Measurements from ENCODE around the gene RAB18. TPM values are rescaled to one million over a fixed set of nuclear protein-coding genes. Genes with fewer than 3 reads are reported as not detected.
"Not testable (repeated sequence)": the region's sequence is repeated elsewhere in the genome, so short reads cannot be mapped to it uniquely, and the experiment has no call there.

RAB18 gene
- total RNA-seq, 1 donor from 2014 or later, result 48.3 TPM

DNA sequence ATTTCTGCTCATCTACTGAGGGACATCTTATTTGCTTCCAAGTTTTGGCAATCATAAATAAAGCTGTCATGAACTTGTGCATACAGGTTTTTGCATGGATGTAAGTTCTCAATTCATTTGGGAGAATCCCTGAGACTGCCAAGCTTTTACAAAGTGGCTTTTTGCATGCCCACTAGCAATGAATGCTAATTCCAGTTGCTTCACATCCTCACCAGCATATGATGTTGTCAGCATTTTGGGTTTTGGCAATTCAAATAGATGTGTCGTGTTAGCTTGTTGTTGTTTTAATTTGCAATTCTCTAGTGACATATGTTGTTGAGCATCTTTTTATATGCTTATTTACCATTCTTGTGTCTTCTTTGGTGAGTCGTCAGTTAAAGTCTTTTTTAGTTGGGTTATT is 57.2 kb downstream of the RAB18 start:
- H3K36me3 Mint-ChIP-seq (ENCODE audit: low read depth), result no peaks in the 10 kb centered on the region
- peaks cover 10% of the 10 kb centered on the region for H3K4me1 Mint-ChIP-seq
- ChIA-PET CTCF (no interaction called here), POLR2A (no interaction called here)
- ATAC-seq (ENCODE audit: low read depth) (no peak), DNase-seq (no peak)
- intact Hi-C loops (cut with micrococcal nuclease), result no loop called here
- H3K4me3 Mint-ChIP-seq, result no peak overlapping the region
- TF ChIP-seq, protein P1, sequence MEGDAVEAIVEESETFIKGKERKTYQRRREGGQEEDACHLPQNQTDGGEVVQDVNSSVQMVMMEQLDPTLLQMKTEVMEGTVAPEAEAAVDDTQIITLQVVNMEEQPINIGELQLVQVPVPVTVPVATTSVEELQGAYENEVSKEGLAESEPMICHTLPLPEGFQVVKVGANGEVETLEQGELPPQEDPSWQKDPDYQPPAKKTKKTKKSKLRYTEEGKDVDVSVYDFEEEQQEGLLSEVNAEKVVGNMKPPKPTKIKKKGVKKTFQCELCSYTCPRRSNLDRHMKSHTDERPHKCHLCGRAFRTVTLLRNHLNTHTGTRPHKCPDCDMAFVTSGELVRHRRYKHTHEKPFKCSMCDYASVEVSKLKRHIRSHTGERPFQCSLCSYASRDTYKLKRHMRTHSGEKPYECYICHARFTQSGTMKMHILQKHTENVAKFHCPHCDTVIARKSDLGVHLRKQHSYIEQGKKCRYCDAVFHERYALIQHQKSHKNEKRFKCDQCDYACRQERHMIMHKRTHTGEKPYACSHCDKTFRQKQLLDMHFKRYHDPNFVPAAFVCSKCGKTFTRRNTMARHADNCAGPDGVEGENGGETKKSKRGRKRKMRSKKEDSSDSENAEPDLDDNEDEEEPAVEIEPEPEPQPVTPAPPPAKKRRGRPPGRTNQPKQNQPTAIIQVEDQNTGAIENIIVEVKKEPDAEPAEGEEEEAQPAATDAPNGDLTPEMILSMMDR (IDR thresholded peaks at IDR 0.05), result no peak
- no peak overlapping the region for H3K27ac Mint-ChIP-seq
- H3K27me3 Mint-ChIP-seq, result peaks cover 2% of the 10 kb centered on the region
- H3K9me3 Mint-ChIP-seq, result no peaks in the 10 kb centered on the region

DNA sequence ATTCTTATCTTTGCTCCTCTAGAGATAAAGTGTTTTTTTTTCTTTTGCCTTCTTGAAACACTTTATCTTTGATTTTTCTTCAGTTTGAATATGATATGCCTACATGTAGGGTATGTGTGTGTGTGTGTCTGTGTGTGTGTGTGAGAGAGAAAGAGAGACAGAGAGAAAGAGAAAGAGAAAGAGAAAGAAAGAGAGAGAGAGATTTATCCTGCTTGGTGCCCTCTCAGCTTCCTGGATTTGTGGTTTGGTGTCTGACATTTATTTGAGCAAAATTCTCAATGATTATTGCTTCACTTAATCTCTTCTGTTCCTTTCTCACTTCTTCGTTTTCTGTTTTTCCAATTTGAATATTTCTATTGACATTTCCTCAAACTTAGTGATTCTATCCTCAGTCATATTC is 60.3 kb downstream of the RAB18 start:
- CTCF ChIA-PET, result no interaction called here
- TF ChIP-seq, protein P1 (IDR thresholded peaks at IDR 0.05), result no peak
- no peaks in the 10 kb centered on the region for H3K9me3 Mint-ChIP-seq
- intact Hi-C loops (cut with micrococcal nuclease), result no loop called here
- peaks cover 4% of the 10 kb centered on the region for H3K27me3 Mint-ChIP-seq
- peaks cover 22% of the 10 kb centered on the region for H3K4me1 Mint-ChIP-seq
- DNase-seq (no peak), ATAC-seq (ENCODE audit: low read depth) (no peak)
- no peak overlapping the region for H3K4me3 Mint-ChIP-seq
- POLR2A ChIA-PET, result no interaction called here
- H3K36me3 Mint-ChIP-seq (ENCODE audit: low read depth), result no peaks in the 10 kb centered on the region
- no peak overlapping the region for H3K27ac Mint-ChIP-seq

GRCh38 chr10:27564880-27565279 is 60.8 kb downstream of the RAB18 start:
- CTCF ChIA-PET, result no interaction called here
- no peaks in the 10 kb centered on the region for H3K36me3 Mint-ChIP-seq (ENCODE audit: low read depth)
- no peak overlapping the region for H3K27ac Mint-ChIP-seq

GRCh38 chr10:27568196-27569175 is 64.4 kb downstream of the RAB18 start:
- no peak overlapping the region for H3K27ac Mint-ChIP-seq
- no peaks in the 10 kb centered on the region for H3K36me3 Mint-ChIP-seq (ENCODE audit: low read depth)
- DNase-seq (no peak), ATAC-seq (ENCODE audit: low read depth) (no peak)
- ChIA-PET POLR2A (no interaction called here), CTCF (no interaction called here)
- H3K27me3 Mint-ChIP-seq, result peaks cover 4% of the 10 kb centered on the region
- intact Hi-C loops (cut with micrococcal nuclease), result no loop called here
- no peak overlapping the region for H3K4me3 Mint-ChIP-seq
- no peaks in the 10 kb centered on the region for H3K9me3 Mint-ChIP-seq
- TF ChIP-seq, protein P1 (IDR thresholded peaks at IDR 0.05), result no peak
- peaks cover 22% of the 10 kb centered on the region for H3K4me1 Mint-ChIP-seq

More at GRCh38 chr10:27564880-27565279, 60.8 kb downstream of the RAB18 start:
- POLR2A ChIA-PET, result no interaction called here
- intact Hi-C loops (cut with micrococcal nuclease), result no loop called here
- Mint-ChIP-seq H3K4me3 (no peak overlapping the region), H3K4me1 (peaks cover 22% of the 10 kb centered on the region), H3K9me3 (no peaks in the 10 kb centered on the region), H3K27me3 (peaks cover 4% of the 10 kb centered on the region)
- TF ChIP-seq, protein P1 (IDR thresholded peaks at IDR 0.05), result no peak
- no peak for ATAC-seq (ENCODE audit: low read depth)
- no peak for DNase-seq

DNA sequence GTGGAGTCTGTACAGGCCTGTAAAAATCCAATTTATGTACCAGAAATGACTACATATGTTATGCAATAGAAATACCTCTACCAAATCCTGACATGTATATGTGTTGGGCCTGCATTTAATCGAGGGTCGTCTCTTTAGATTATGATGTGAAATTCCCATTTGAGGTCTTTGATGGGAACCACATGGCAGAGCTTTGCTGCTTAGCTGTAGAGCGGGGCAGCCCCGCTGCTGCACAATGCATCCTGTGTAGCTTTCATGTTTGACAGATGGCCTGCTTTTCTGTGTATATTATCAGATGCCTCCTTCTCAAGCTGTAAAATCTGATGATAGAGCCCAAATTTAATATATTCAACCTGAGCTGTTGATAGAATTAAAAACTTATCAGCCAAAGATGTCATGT is 65.8 kb downstream of the RAB18 start:
- intact Hi-C loops (cut with micrococcal nuclease), result no loop called here
- Mint-ChIP-seq H3K9me3 (no peaks in the 10 kb centered on the region), H3K36me3 (ENCODE audit: low read depth) (no peaks in the 10 kb centered on the region), H3K4me1 (peaks cover 12% of the 10 kb centered on the region), H3K27me3 (peaks cover 4% of the 10 kb centered on the region), H3K27ac (no peak overlapping the region), H3K4me3 (no peak overlapping the region)
- CTCF ChIA-PET, result no interaction called here
- DNase-seq (no peak), ATAC-seq (ENCODE audit: low read depth) (no peak)
- TF ChIP-seq, protein P1 (IDR thresholded peaks at IDR 0.05), result no peak
- POLR2A ChIA-PET, result no interaction called here

GRCh38 chr10:27577038-27577437 is 72.9 kb downstream of the RAB18 start:
- H3K27ac Mint-ChIP-seq; H3K4me3 Mint-ChIP-seq; H3K9me3 Mint-ChIP-seq; H3K27me3 Mint-ChIP-seq; intact Hi-C loops (cut with micrococcal nuclease); ATAC-seq (ENCODE audit: low read depth); H3K4me1 Mint-ChIP-seq; CTCF ChIA-PET; H3K36me3 Mint-ChIP-seq (ENCODE audit: low read depth); DNase-seq; POLR2A ChIA-PET: not testable (repeated sequence)
